ENCODE data around the gene CGB2. TPM values are rescaled to one million over a fixed set of nuclear protein-coding genes. Genes with fewer than 3 reads are reported as not detected.
A peak's percentile ranks its signal among the peaks of the same experiment; 100 is the strongest.

CGB2 gene
- polyA plus RNA-seq, 12 donors, result not detected

- no peak for DNase-seq
Observed at GRCh38 chr19:49065905-49066512, 34.3 kb downstream of the CGB2 start.

GRCh38 chr19:49067554-49067953 is 35.9 kb downstream of the CGB2 start:
- DNase-seq, result no peak

GRCh38 chr19:49069026-49069425 is 37.3 kb downstream of the CGB2 start:
- no peak for DNase-seq

- no peak for DNase-seq
Observed at GRCh38 chr19:49070416-49070815, 38.7 kb downstream of the CGB2 start.

GRCh38 chr19:49071860-49072547 is 40.3 kb downstream of the CGB2 start:
- no peak for DNase-seq

GRCh38 chr19:49073514-49074378 is 42.1 kb downstream of the CGB2 start:
- DNase-seq, result no peak

- DNase-seq, result peak; percentile 35
Observed at GRCh38 chr19:49074869-49075268, 43.2 kb downstream of the CGB2 start.

GRCh38 chr19:49080392-49080791 is 48.7 kb downstream of the CGB2 start:
- DNase-seq, result no peak

GRCh38 chr19:49081273-49081672 is 49.6 kb downstream of the CGB2 start:
- DNase-seq, result no peak

Other genes starting within 250 kb of the CGB2 start
- 10 to 100 TPM in 11 of 12 donors, not detected in 1; 17.4 to 25.4 (median 20.7) TPM for gene BCAT2, start 220.9 kb upstream of the CGB2 start, polyA plus RNA-seq (ENCODE audit: insufficient read length in 12 of 12)
- 1 to 10 TPM in 10 of 12 donors, not detected in 2; 2.5 to 4.8 (median 3.1) TPM for gene HSD17B14, start 195.4 kb upstream of the CGB2 start, polyA plus RNA-seq (ENCODE audit: insufficient read length in 12 of 12)
- gene PLEKHA4, start 163.3 kb upstream of the CGB2 start, polyA plus RNA-seq (ENCODE audit: insufficient read length in 12 of 12), result 10 to 100 TPM in 11 of 12 donors, not detected in 1; 24.6 to 41.2 (median 30.4) TPM
- 100 to 1,000 TPM in 1 of 12 donors, 10 to 100 TPM in 10, not detected in 1; 36.2 to 100 (median 59.0) TPM for gene PPP1R15A, start 159.5 kb upstream of the CGB2 start, polyA plus RNA-seq (ENCODE audit: insufficient read length in 12 of 12)
- gene TULP2, start 133.1 kb upstream of the CGB2 start, polyA plus RNA-seq (ENCODE audit: insufficient read length in 12 of 12), result under 1 TPM in 7 of 12 donors, not detected in 5; 0.09 to 0.83 (median 0.14) TPM
- gene NUCB1, start 131.6 kb upstream of the CGB2 start, polyA plus RNA-seq (ENCODE audit: insufficient read length in 12 of 12), result 100 to 1,000 TPM in 11 of 12 donors, not detected in 1; 114 to 175 (median 139) TPM
- under 1 TPM in 9 of 12 donors, not detected in 3; 0.14 to 0.68 (median 0.37) TPM for gene DHDH, start 98.2 kb upstream of the CGB2 start, polyA plus RNA-seq (ENCODE audit: insufficient read length in 12 of 12)
- gene BAX, start 77.0 kb upstream of the CGB2 start, polyA plus RNA-seq (ENCODE audit: insufficient read length in 12 of 12), result 10 to 100 TPM in 11 of 12 donors, not detected in 1; 28.4 to 50.9 (median 34.7) TPM
- 1,000 to 10,000 TPM in 1 of 12 donors, 100 to 1,000 TPM in 10, not detected in 1; 466 to 1,078 (median 553) TPM for gene FTL, start 66.6 kb upstream of the CGB2 start, polyA plus RNA-seq (ENCODE audit: insufficient read length in 12 of 12)
- gene GYS1, start 38.6 kb upstream of the CGB2 start, polyA plus RNA-seq (ENCODE audit: insufficient read length in 12 of 12), result 100 to 1,000 TPM in 1 of 12 donors, 10 to 100 TPM in 10, not detected in 1; 51.4 to 109 (median 87.1) TPM
- 10 to 100 TPM in 11 of 12 donors, not detected in 1; 43.6 to 61.1 (median 49.2) TPM for gene RUVBL2, start 38.0 kb upstream of the CGB2 start, polyA plus RNA-seq (ENCODE audit: insufficient read length in 12 of 12)
- not detected for gene LHB, start 14.8 kb upstream of the CGB2 start, polyA plus RNA-seq (ENCODE audit: insufficient read length in 12 of 12)
- gene CGB3, start 7.6 kb upstream of the CGB2 start, polyA plus RNA-seq (ENCODE audit: insufficient read length in 12 of 12), result 1 to 10 TPM in 1 of 12 donors, under 1 TPM in 2, not detected in 9; 0.30 to 2.1 (median 0.59) TPM
- under 1 TPM in 1 of 12 donors, not detected in 11; 0.30 TPM for gene CGB1, start 5.0 kb downstream of the CGB2 start, polyA plus RNA-seq (ENCODE audit: insufficient read length in 12 of 12)
- gene CGB5, start 12.0 kb downstream of the CGB2 start, polyA plus RNA-seq (ENCODE audit: insufficient read length in 12 of 12), result under 1 TPM in 5 of 12 donors, not detected in 7; 0.17 to 0.92 (median 0.48) TPM
- gene CGB8, start 17.2 kb downstream of the CGB2 start, polyA plus RNA-seq (ENCODE audit: insufficient read length in 12 of 12), result 1 to 10 TPM in 1 of 12 donors, under 1 TPM in 6, not detected in 5; 0.27 to 1.2 (median 0.71) TPM
- 1 to 10 TPM in 4 of 12 donors, under 1 TPM in 6, not detected in 2; 0.33 to 2.1 (median 0.84) TPM for gene CGB7, start 25.9 kb downstream of the CGB2 start, polyA plus RNA-seq (ENCODE audit: insufficient read length in 12 of 12)
- gene NTF4, start 32.9 kb downstream of the CGB2 start, polyA plus RNA-seq (ENCODE audit: insufficient read length in 12 of 12), result 10 to 100 TPM in 1 of 12 donors, 1 to 10 TPM in 9, not detected in 2; 2.4 to 14.8 (median 5.4) TPM
- gene KCNA7, start 40.8 kb downstream of the CGB2 start, polyA plus RNA-seq (ENCODE audit: insufficient read length in 12 of 12), result 10 to 100 TPM in 3 of 12 donors, 1 to 10 TPM in 8, not detected in 1; 2.3 to 13.2 (median 8.1) TPM
- 100 to 1,000 TPM; 167 to 329 (median 191) TPM for gene SNRNP70, start 53.6 kb downstream of the CGB2 start, polyA plus RNA-seq (ENCODE audit: insufficient read length in 12 of 12)
- 10 to 100 TPM in 6 of 12 donors, 1 to 10 TPM in 4, not detected in 2; 9.1 to 14.9 (median 11.5) TPM for gene LIN7B, start 82.5 kb downstream of the CGB2 start, polyA plus RNA-seq (ENCODE audit: insufficient read length in 12 of 12)
- gene C19orf73, start 87.3 kb downstream of the CGB2 start, polyA plus RNA-seq (ENCODE audit: insufficient read length in 12 of 12), result 1 to 10 TPM in 2 of 12 donors, under 1 TPM in 8, not detected in 2; 0.25 to 1.3 (median 0.53) TPM
- gene PPFIA3, start 87.7 kb downstream of the CGB2 start, polyA plus RNA-seq (ENCODE audit: insufficient read length in 12 of 12), result 10 to 100 TPM in 1 of 12 donors, 1 to 10 TPM in 10, not detected in 1; 4.0 to 38.2 (median 5.9) TPM
- 100 to 1,000 TPM in 10 of 12 donors, 10 to 100 TPM in 1, not detected in 1; 66.9 to 170 (median 128) TPM for gene HRC, start 123.5 kb downstream of the CGB2 start, polyA plus RNA-seq (ENCODE audit: insufficient read length in 12 of 12)
- gene TRPM4, start 125.9 kb downstream of the CGB2 start, polyA plus RNA-seq (ENCODE audit: insufficient read length in 12 of 12), result 10 to 100 TPM in 11 of 12 donors, not detected in 1; 21.5 to 51.8 (median 32.3) TPM